Sigmoid colon (tissue), 7 donors: Measurements from ENCODE around the gene ARHGAP25. TPM values are rescaled to one million over a fixed set of nuclear protein-coding genes. Genes with fewer than 3 reads are reported as not detected.

Experiments
- DNase-seq: peaks from one replicate; pipeline ENCODE4 v3.0.0-alpha.2; 2019
- H3K27ac ChIP-seq, 4 donors: fragments of 200-600 bp; sonication (generic); one replicate each; pipeline ENCODE4 v1.5.1; 2016 to 2019; ENCODE audit warnings: mild to moderate bottlenecking in 1 of 4
- H3K27me3 ChIP-seq, 3 donors: fragments of 200-600 bp; sonication (generic); one replicate each; pipeline ENCODE4 v1.5.1; 2019; ENCODE audit warnings: mild to moderate bottlenecking in 1 of 3
- H3K36me3 ChIP-seq, 4 donors: fragments of 200-600 bp; sonication (generic); one replicate each; pipeline ENCODE4 v1.5.1; 2016 to 2019
- H3K4me1 ChIP-seq, 4 donors: fragments of 200-600 bp; sonication (generic); one replicate each; pipeline ENCODE4 v1.5.1; 2017 to 2019
- H3K4me3 ChIP-seq, 4 donors: fragments of 200-600 bp; sonication (generic); one replicate each; pipeline ENCODE4 v1.5.1; 2017 to 2019; ENCODE audit warnings: mild to moderate bottlenecking in 2 of 4, moderate library complexity in 1 of 4
- H3K9me3 ChIP-seq, 4 donors: fragments of 200-600 bp in 3 of 4; sonication (generic) in 3 of 4; one replicate each; pipeline versions ENCODE4 v1.5.1 to v1.6.1; 2013 to 2019
- EP300 ChIP-seq, 4 donors: sonication (generic); formaldehyde crosslinking; IDR thresholded peaks; one replicate each; pipeline ENCODE4 v1.6.1; 2017; ENCODE audit warnings: antibody characterized with exemption in 4 of 4
- POLR2A ChIP-seq, 2 donors: fragments of 450-650 bp; IDR thresholded peaks; one replicate each; pipeline ENCODE4 v1.6.1; 2016; ENCODE audit warnings: antibody characterized with exemption in 2 of 2, mild to moderate bottlenecking in 2 of 2, moderate library complexity in 2 of 2
- POLR2AphosphoS5 ChIP-seq, 4 donors: sonication (generic); formaldehyde crosslinking; IDR thresholded peaks; one replicate each; pipeline ENCODE4 v1.6.1; 2017; ENCODE audit warnings: antibody characterized with exemption in 4 of 4
- WGBS, 2 donors: extraction: QIAGEN DNeasy Blood & Tissue Kit; methylation state at CpG; one replicate each; pipeline ENCODE4 v1.1.7; 2013; 5-methylcytosine and 5-hydroxymethylcytosine counted together
- intact Hi-C: fragments of 100-400 bp; cut with DNase I; formaldehyde crosslinking; loops from one replicate; pipeline ENCODE4 v1.15.1; 2023
- polyA plus RNA-seq, 3 donors: library from polyadenylated mRNA; stranded (reverse); fragments of 200-250 nt; gene quantifications; one replicate each; pipeline ENCODE4 v1.2.3, GENCODE V29; 2013
- total RNA-seq, 4 donors: library from RNA; depleted of rRNA; stranded (reverse); fragments of >200 nt; gene quantifications; one replicate each; pipeline ENCODE4 v1.1.0, GENCODE V29; 2016
- TF ChIP-seq, protein P1 (sequence below), 4 experiments: fragments of 450-650 bp in 3 of 4; fragments of 200-600 bp in 1 of 4; IDR thresholded peaks; one replicate each; pipeline ENCODE4 v1.5.1; 2016 to 2019; ENCODE audit warnings: antibody characterized with exemption in 4 of 4, mild to moderate bottlenecking in 3 of 4, moderate library complexity in 2 of 4
- donor health status: healthy with polysubstance abuse.
- donor health status: Bipolar disorder and iron deficiency.
- donor health status: healthy.

The ARHGAP25 gene
- total and polyA plus RNA-seq, 7 donors = 2.6 to 18.1 (median 5.8) TPM

DNA sequence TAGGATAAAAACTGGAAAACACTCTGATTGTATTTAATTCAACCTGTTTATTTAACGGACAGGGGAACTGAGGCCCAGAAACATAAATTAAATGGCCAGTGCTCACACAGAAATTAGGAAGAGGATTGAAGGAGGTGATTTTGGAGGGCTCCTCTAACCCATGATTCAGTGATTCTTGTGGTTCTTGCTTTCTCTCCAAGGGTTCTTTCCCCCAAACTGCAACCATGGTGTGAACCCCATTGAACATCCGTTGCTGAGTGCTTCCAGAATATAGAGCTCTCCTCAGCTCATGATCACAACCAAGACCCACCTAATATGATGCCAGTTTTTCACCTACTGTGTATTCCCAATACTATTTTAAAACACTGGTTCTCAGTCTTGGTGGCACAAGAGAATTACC, 95.1 kb downstream of the ARHGAP25 start:
- Histone ChIP-seq H3K36me3 (no peaks in the 10 kb centered on the region), H3K27ac (peak overlapping the region; percentile 59 to 83 (median 78)), H3K27me3 (no peaks in the 10 kb centered on the region), H3K4me1 (peaks cover 0 to 37% (median 37%) of the 10 kb centered on the region in 4 donors), H3K9me3 (no peaks in the 10 kb centered on the region), H3K4me3 (no peak overlapping the region)
- TF ChIP-seq POLR2A (IDR thresholded peaks at IDR 0.05) = no peak
- no peak for TF ChIP-seq EP300 (IDR thresholded peaks at IDR 0.05)
- TF ChIP-seq, protein P1, sequence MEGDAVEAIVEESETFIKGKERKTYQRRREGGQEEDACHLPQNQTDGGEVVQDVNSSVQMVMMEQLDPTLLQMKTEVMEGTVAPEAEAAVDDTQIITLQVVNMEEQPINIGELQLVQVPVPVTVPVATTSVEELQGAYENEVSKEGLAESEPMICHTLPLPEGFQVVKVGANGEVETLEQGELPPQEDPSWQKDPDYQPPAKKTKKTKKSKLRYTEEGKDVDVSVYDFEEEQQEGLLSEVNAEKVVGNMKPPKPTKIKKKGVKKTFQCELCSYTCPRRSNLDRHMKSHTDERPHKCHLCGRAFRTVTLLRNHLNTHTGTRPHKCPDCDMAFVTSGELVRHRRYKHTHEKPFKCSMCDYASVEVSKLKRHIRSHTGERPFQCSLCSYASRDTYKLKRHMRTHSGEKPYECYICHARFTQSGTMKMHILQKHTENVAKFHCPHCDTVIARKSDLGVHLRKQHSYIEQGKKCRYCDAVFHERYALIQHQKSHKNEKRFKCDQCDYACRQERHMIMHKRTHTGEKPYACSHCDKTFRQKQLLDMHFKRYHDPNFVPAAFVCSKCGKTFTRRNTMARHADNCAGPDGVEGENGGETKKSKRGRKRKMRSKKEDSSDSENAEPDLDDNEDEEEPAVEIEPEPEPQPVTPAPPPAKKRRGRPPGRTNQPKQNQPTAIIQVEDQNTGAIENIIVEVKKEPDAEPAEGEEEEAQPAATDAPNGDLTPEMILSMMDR (IDR thresholded peaks at IDR 0.05) = no peak
- no peak for TF ChIP-seq POLR2AphosphoS5 (IDR thresholded peaks at IDR 0.05)
- DNase-seq = no peak
- WGBS, 2 donors = 32% methylated on average over 2 of the region's 2 CpGs
- intact Hi-C loops = loop anchor here (5.0 kb wide), 1 partner anchor 362 kb away; the partner anchor contains the start of genes APLF and FBXO48

DNA sequence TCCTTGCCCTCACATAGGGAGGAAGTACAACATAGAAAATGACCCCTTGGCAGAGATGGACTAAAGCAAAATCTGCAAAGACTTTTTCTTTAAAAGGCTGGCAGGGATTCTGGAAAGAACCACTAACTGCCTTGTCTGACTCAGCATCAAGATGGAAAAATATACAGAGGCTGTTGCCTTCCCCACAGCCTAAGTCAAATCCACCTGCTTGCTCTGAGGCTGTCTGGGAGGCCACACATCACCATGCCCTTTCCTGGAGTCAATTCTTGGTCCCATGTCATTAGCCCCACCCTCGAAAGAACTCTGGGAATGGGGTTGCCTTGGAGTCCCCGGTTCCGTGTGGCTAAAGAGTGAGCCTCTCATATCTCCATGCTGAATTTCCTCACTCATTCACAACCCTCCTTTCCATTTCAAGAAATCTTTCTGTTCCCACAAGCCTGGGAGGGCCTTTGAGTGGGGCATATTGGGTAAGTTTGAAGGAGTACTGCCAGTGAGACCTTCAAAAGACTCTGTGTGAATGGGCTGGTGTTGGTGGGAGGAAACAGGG, 97.1 kb downstream of the ARHGAP25 start:
- DNase-seq = no peak
- no peaks in the 10 kb centered on the region for H3K27me3 ChIP-seq
- H3K4me3 ChIP-seq = no peak overlapping the region
- no peaks in the 10 kb centered on the region for H3K9me3 ChIP-seq
- TF ChIP-seq, protein P1 (IDR thresholded peaks at IDR 0.05) = no peak
- TF ChIP-seq POLR2A (IDR thresholded peaks at IDR 0.05) (no peak), POLR2AphosphoS5 (IDR thresholded peaks at IDR 0.05) (no peak), EP300 (IDR thresholded peaks at IDR 0.05) (no peak)
- WGBS, 2 donors = 84 to 85% methylated on average over 3 of the region's 3 CpGs
- intact Hi-C loops = loop anchor here (5.0 kb wide), 1 partner anchor 364 kb away; the partner anchor contains the start of genes APLF and FBXO48
- no peaks in the 10 kb centered on the region for H3K36me3 ChIP-seq
- H3K27ac ChIP-seq = peak overlapping the region; percentile 56 to 83 (median 78)
- peaks cover 0 to 37% (median 37%) of the 10 kb centered on the region in 4 donors for H3K4me1 ChIP-seq

DNA sequence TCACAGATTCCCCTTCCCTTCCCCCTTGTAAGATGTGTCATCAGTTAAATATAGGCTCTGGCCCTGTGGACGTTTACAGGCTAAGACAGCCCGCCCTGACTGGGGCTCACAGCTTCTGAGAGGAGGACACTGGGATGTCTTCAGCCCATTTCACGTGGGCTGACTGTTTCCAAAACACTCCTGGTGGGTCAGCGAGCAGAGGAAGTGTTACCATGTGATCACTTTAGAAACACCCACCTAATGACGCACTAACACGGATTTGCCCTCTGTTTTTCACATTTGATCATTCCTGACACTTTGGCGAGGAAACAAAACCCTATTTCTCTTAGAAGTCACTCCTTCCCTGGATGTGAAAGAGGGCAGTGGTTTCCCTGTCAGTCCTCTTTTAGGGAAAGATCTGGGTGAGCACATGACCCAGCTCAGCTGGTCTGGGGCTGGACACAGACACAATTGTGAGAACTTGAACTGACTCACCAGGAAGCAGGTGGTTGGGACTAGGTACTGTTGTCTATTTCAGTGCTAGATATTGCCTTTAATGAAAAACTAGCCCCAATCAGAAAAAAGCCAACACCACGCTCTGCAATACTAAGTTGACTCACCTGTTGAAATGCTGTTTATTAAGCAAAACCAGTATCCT, 97.7 kb downstream of the ARHGAP25 start:
- peaks cover 0 to 37% (median 37%) of the 10 kb centered on the region in 4 donors for H3K4me1 ChIP-seq
- no peak overlapping the region for H3K4me3 ChIP-seq
- H3K27me3 ChIP-seq = no peaks in the 10 kb centered on the region
- intact Hi-C loops = loop anchor here (5.0 kb wide), 1 partner anchor 365 kb away; the partner anchor contains the start of genes APLF and FBXO48
- peak overlapping the region; percentile 56 to 83 (median 78) for H3K27ac ChIP-seq
- no peaks in the 10 kb centered on the region for H3K9me3 ChIP-seq
- DNase-seq = peak; percentile 81
- TF ChIP-seq EP300 (IDR thresholded peaks at IDR 0.05) (no peak), POLR2AphosphoS5 (IDR thresholded peaks at IDR 0.05) (peak in 3 of 4 donors; percentile 20 to 65 (median 30)), POLR2A (IDR thresholded peaks at IDR 0.05) (no peak)
- TF ChIP-seq, protein P1 (IDR thresholded peaks at IDR 0.05) = no peak
- H3K36me3 ChIP-seq = no peaks in the 10 kb centered on the region
- 46 to 70% methylated on average over 8 of the region's 8 CpGs for WGBS, 2 donors

DNA sequence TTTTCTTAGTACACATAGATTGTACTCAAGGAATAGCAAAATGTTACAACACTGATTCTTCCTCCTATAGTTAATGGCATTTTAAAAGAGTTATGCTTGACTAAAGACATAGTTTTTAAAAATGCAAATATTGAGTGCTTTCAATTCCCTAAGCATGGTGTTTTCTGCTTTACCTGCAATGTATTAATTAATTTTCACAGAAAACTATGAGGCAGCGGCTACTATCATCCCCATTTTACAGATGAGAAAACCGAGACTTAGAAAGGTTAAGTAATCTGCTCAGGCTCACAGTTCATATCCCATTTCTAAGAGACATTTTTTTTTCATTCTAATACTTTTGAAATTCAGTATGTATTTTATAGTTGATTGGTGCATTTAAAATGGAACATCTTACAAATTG, 98.6 kb downstream of the ARHGAP25 start:
- DNase-seq = no peak
- no peak overlapping the region for H3K4me3 ChIP-seq
- no peaks in the 10 kb centered on the region for H3K36me3 ChIP-seq
- intact Hi-C loops = loop anchor here (5.0 kb wide), 1 partner anchor 366 kb away; the partner anchor contains the start of genes APLF and FBXO48
- H3K9me3 ChIP-seq = no peaks in the 10 kb centered on the region
- H3K27me3 ChIP-seq = no peaks in the 10 kb centered on the region
- TF ChIP-seq POLR2A (IDR thresholded peaks at IDR 0.05) (no peak), POLR2AphosphoS5 (IDR thresholded peaks at IDR 0.05) (no peak)
- TF ChIP-seq, protein P1 (IDR thresholded peaks at IDR 0.05) = no peak
- peak overlapping the region in 3 of 4 donors; percentile 56 to 83 (median 79) for H3K27ac ChIP-seq
- peaks cover 0 to 37% (median 37%) of the 10 kb centered on the region in 4 donors for H3K4me1 ChIP-seq
- WGBS, 2 donors = 93% methylated on average over 2 of the region's 2 CpGs
